ENCODE data around the gene KAT8. TPM values are rescaled to one million over a fixed set of nuclear protein-coding genes. Genes with fewer than 3 reads are reported as not detected.
A peak's percentile ranks its signal among the peaks of the same experiment; 100 is the strongest.

KAT8 gene
- total and polyA plus RNA-seq, 2 of the 13 experiments (the other 11 are each of a cell fraction or from before 2014, with no cell fraction given) = 79.0 to 84.2 TPM

DNA sequence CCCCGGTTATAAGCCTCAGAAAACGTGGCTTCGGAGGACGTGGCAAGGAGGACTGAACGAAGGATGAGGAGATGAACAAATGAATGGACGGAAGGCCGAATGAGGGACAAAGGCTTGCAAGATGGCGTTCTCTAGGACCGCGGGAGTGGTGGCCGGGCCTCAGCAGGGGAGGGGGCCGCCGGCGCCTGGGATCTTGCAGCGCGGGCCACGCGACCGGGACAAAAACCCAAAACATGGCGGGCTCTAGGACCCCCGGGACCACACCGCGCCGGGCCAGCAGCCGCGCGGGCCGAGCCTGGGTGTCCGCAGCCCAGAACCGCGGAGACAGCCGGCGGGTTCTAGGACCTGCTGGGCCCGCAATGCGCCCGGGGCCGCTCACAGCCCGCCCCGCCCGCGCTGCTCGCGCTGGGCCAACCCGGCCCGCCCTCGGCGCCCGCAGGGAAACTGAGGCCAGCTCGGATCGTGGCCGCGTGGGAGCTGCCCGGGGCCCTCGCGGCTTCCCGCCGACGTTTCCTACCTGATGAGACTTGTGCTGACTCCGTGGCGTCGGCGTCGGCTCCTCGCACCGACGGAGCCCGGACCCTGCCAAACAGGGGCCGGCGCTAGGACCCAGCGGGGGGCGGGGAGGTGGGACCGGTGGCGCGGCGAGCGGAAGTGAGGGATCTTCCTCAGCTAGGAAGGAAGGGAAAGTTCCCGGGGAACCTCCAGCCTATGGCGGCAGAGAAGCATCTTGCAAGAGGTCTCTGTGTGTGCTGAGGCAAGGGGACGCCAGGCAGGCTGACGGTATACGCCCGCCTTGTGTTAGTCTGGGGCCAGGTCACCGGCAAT is 44.1 kb upstream of the KAT8 start:
- peaks cover 22% of the 10 kb centered on the region for H3K4me1 ChIP-seq (ENCODE audit: insufficient read depth, low read length)
- FAIRE-seq (no peak), DNase-seq (ENCODE audit: low spot score) (peak; percentile 87), ATAC-seq (peak; percentile 85)
- H3K4me3 ChIP-seq (replicated peaks in 1 of 3; ENCODE audit: insufficient read depth in 1 of 3, low read depth in 2 of 3, low read length in 3 of 3) = peak overlapping the region; percentile 75 to 97 (median 90)
- H3K9me3 ChIP-seq (ENCODE audit: low read length) = no peaks in the 10 kb centered on the region
- POLR2A ChIA-PET = interaction anchor here (0.6 to 2.4 kb wide), 34 partner anchors 12 to 801 kb away, joined by 3 to 56 read pairs (median 6); partner anchors contain the start of genes ARMC5, FUS, HSD3B7 and KAT8
- in situ Hi-C loops (cut with HindIII; ENCODE audit: extremely low pct_ligation_motif_present, low pct_unique_long_range_greater_than_20kb) = loop anchor here (5.0 kb wide), 2 partner anchors 41 to 86 kb away; partner anchors contain the start of genes HSD3B7 and STX4
- H3K4me2 ChIP-seq (ENCODE audit: low read depth, low read length) = peak overlapping the region; percentile 93
- WGBS (ENCODE audit: low lambda C conversion rate) = 3% methylated on average over 44 of the region's 83 CpGs
- H3K27me3 ChIP-seq (ENCODE audit: control insufficient read depth in 1 of 2, insufficient read depth in 2 of 2, low read length in 2 of 2) = no peaks in the 10 kb centered on the region; a peak in 1 of 5 replicates
- BruUV-seq (replicated peaks) = no TSS peak
- peak overlapping the region; percentile 83 for H3K27ac ChIP-seq (ENCODE audit: extremely low read length, insufficient read depth, low read length)
- CTCF ChIA-PET (ENCODE audit: low intra/inter-chr PET ratio, low total read pairs) = interaction anchor here (1.7 kb wide), 1 partner anchor 88 kb away, joined by 8 read pairs; the partner anchor contains the start of gene HSD3B7
- peak overlapping the region; percentile 29 for H2AFZ ChIP-seq (ENCODE audit: low read length)
- H3K79me2 ChIP-seq (ENCODE audit: insufficient read depth, low read length) = peaks cover 46% of the 10 kb centered on the region
- peak overlapping the region; percentile 88 for H3K9ac ChIP-seq (ENCODE audit: insufficient read depth, low read depth, low read length)
- intact Hi-C loops (cut with micrococcal nuclease; ENCODE audit: unreplicated experiment) = loop anchor here (2.0 kb wide), 1 partner anchor 47 kb away; no protein-coding TSS in a partner anchor
- H4K20me1 ChIP-seq (ENCODE audit: insufficient read depth, low read length) = no peaks in the 10 kb centered on the region
- H3K36me3 ChIP-seq (replicated peaks in 1 of 2; ENCODE audit: control insufficient read depth in 1 of 2, insufficient read depth in 2 of 2, low read length in 2 of 2) = peaks cover 12 to 25% of the 10 kb centered on the region in 2 experiments; a peak in 4 of 5 replicates
- TF ChIP-seq ATF7 (IDR thresholded peaks at IDR 0.05) (no peak), ATF7 (CRISPR knock-in tag; IDR thresholded peaks at IDR 0.05) (no peak), RFXAP (CRISPR knock-in tag; IDR thresholded peaks at IDR 0.05; ENCODE audit: borderline replicate concordance) (no peak; the same call in none of the 2 replicates), DZIP1 (CRISPR knock-in tag; IDR thresholded peaks at IDR 0.05) (no peak; the same call in none of the 2 replicates), ZSCAN21 (CRISPR knock-in tag; IDR thresholded peaks at IDR 0.05; ENCODE audit: borderline replicate concordance) (0 out of 2 replicates have a peak, but pooled peaks have one; percentile 27), ZNF776 (CRISPR knock-in tag; IDR thresholded peaks at IDR 0.05) (peak; percentile 56), ZKSCAN5 (CRISPR knock-in tag; IDR thresholded peaks at IDR 0.05) (0 out of 2 replicates have a peak, but pooled peaks have one; percentile 64), ZNF101 (CRISPR knock-in tag; IDR thresholded peaks at IDR 0.05; ENCODE audit: borderline replicate concordance, low read depth) (no peak), TAF1 (CRISPR knock-in tag; IDR thresholded peaks at IDR 0.05) (peak; percentile 71), ZNF326 (CRISPR knock-in tag; IDR thresholded peaks at IDR 0.05; ENCODE audit: borderline replicate concordance) (no peak), KLF15 (CRISPR knock-in tag; IDR thresholded peaks at IDR 0.05; ENCODE audit: borderline replicate concordance) (peak; percentile 68; the same call in 1 of the 2 replicates), ZNF558 (CRISPR knock-in tag; IDR thresholded peaks at IDR 0.05; ENCODE audit: borderline replicate concordance) (no peak), ZNF331 (CRISPR knock-in tag; IDR thresholded peaks at IDR 0.05) (peak; percentile 49; the same call in 1 of the 2 replicates), STAG1 (CRISPR knock-in tag; IDR thresholded peaks at IDR 0.05) (peak; percentile 35), ZSCAN29 (CRISPR knock-in tag; conservative IDR thresholded peaks at IDR 0.05) (no peak), ZNF354B (CRISPR knock-in tag; IDR thresholded peaks at IDR 0.05) (no peak), FOXK2 (IDR thresholded peaks at IDR 0.05) (peak; percentile 47; the same call in 1 of the 2 replicates), HNF4A (CRISPR knock-in tag; IDR thresholded peaks at IDR 0.05) (peak; percentile 31)
- TF ChIP-seq, protein P1, sequence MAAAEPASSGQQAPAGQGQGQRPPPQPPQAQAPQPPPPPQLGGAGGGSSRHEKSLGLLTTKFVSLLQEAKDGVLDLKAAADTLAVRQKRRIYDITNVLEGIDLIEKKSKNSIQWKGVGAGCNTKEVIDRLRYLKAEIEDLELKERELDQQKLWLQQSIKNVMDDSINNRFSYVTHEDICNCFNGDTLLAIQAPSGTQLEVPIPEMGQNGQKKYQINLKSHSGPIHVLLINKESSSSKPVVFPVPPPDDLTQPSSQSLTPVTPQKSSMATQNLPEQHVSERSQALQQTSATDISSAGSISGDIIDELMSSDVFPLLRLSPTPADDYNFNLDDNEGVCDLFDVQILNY (CRISPR knock-in tag; conservative IDR thresholded peaks at IDR 0.05) = no peak
- TF ChIP-seq, protein P2, sequence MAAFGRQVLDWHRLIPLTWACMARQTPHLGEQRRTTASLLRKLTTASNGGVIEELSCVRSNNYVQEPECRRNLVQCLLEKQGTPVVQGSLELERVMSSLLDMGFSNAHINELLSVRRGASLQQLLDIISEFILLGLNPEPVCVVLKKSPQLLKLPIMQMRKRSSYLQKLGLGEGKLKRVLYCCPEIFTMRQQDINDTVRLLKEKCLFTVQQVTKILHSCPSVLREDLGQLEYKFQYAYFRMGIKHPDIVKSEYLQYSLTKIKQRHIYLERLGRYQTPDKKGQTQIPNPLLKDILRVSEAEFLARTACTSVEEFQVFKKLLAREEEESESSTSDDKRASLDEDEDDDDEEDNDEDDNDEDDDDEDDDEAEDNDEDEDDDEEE (CRISPR knock-in tag; IDR thresholded peaks at IDR 0.05) = peak; percentile 88

All from HepG2 (cell line).